GM12874 (cell line): ENCODE data around the gene EP400.

Source experiments
- TF ChIP-seq, protein P1 (sequence below): IDR thresholded peaks from 2 replicates; pipeline ENCODE4 v1.5.1; 2011; ENCODE audit warnings: low read depth, mild to moderate bottlenecking, control low read depth, low read length, moderate library complexity; ENCODE audit not compliant: insufficient read depth

Gene EP400

DNA sequence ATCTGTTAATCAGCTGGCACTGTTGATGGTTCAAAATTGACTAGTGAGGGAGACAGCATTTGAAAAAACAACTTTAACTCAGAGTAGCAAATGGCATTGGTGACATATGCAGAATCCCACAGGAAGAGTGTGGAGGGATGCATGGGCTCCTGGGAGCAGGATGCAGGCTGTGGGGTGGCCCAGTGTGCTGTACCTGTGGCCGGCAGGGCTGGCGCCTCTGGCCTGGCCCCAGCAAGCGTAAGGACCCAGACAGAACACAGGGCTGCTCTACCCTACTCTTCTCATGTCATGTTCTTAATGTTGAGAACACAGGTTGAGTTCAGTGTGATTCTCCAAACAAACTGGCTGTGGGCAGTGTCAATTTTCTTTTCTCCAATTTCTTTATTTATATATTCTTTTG lies 160.9 kb downstream of the EP400 start:
- TF ChIP-seq, protein P1, sequence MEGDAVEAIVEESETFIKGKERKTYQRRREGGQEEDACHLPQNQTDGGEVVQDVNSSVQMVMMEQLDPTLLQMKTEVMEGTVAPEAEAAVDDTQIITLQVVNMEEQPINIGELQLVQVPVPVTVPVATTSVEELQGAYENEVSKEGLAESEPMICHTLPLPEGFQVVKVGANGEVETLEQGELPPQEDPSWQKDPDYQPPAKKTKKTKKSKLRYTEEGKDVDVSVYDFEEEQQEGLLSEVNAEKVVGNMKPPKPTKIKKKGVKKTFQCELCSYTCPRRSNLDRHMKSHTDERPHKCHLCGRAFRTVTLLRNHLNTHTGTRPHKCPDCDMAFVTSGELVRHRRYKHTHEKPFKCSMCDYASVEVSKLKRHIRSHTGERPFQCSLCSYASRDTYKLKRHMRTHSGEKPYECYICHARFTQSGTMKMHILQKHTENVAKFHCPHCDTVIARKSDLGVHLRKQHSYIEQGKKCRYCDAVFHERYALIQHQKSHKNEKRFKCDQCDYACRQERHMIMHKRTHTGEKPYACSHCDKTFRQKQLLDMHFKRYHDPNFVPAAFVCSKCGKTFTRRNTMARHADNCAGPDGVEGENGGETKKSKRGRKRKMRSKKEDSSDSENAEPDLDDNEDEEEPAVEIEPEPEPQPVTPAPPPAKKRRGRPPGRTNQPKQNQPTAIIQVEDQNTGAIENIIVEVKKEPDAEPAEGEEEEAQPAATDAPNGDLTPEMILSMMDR = no peak

- TF ChIP-seq, protein P1 = no peak
These were observed 162.0 kb downstream of the EP400 start for GRCh38 chr12:132111654-132112304.

DNA sequence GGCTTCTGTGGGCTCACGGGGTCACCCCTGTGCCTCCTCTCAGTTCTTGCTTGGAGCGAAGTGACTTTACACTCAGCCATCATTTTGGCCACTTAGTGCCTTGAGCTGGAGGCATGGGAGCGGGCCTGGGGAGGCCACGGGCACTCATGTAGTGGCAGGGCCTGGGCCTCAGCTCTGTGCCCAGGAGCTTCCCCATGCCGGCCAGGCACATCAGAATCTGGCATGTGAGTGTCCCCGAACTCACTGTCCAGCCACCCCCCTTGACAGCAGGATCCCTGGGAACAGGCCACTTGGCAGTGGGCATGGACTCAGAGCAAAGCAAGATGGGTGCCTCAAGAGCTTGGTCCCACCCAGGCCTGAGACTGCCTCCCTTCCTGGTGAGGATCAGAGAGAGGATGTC lies 164.9 kb downstream of the EP400 start:
- TF ChIP-seq, protein P1 = no peak

DNA sequence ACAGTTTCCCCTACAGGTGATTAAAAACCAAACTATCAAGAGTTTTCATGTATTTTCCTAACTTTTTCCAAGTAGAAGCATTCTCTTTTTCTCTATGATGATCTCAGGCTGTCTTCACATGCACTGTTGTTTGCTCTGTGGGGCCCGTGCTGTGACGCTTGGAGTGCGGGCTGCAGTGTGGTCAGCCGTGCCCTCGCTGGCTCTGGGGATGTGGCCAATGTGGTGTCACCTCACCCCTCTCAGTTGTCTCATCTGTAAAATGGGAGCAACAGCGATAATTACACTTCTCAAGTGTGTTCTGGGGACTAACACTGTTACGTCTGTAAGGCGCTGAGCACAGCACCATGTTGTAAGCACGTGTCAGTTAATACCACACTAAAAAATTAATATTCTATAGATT lies 165.8 kb downstream of the EP400 start:
- TF ChIP-seq, protein P1 = no peak

DNA sequence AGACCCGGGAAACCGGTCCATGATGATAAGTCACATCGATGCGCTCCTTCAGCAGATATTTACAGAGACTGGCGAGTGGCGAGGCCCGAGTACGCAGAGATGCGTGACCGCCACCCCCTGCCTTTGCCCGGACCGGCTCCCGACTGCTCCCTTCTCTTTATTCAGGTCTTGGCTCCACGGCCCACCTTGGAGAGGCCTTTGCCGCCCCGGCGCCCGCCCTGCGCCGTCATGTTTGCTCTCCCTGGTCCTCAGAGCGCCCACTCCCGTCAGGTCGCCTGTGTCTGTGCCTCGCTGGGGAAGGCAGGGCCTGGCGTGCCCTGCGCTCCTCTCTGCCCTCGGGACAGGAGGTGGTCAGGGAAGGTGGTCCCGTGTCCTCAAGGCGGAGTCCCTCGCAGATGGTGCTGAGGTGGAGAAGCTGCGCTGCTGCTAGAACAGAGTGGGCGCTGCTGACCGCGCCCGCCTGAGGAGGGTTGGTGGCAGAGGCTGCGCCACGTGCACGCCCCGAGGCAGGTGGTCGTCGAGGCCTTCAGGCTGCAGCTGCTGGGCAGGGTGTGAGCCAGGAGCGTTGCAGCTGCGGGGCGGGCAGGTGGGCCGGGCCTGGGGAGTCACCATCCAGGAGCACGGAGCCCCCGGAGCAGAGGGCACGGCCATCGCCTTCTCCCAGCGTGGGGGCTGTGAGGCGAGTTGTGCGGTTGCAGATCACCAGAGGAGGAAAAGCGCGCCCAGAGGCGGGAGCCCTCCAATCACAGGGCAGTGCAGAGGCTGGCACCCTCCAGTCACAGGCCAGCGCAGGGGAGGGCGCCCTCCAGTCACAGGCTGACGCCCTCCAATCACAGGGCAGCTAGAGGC lies 167.2 kb downstream of the EP400 start:
- TF ChIP-seq, protein P1 = no peak

DNA sequence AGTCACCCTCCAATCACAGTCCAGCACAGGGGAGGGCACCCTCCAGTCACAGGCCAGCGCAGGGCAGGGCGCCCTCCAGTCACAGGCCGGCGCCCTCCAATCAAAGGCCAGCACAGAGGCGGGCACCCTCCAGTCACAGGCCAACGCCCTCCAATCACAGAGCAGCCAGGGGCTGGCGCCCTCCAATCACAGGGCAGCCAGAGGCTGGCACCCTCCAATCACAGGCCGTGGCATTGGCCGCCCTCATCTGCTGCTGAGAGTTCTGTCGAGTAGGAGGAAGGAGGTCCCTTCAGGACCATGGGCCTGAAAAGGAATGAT lies 167.8 kb downstream of the EP400 start:
- TF ChIP-seq, protein P1 = no peak

DNA sequence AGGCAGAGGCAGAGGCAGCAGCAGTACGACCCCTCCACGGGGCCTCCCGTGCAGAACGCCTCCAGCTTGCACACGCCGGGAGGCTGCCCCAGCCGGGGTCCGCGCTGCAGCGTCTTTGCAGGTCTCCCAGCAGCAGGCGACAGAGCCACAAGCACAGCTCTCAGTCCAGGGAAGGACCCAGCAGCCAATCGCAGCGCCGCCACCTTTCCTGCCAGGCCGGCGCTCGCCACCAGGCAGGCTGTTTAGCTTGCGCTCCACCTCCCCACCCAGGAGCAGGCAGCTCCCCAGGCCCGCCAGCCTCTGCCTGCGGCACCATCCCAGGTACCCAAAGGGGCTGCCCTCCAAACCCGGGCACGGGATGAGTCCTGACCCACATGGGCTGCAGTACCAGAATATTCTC lies 169.1 kb downstream of the EP400 start:
- TF ChIP-seq, protein P1 = no peak
